ENCODE results near the gene ARMH1.
A peak's percentile ranks its signal among the peaks of the same experiment; 100 is the strongest.
"Not testable (repeated sequence)": the region's sequence is repeated elsewhere in the genome, so short reads cannot be mapped to it uniquely, and the experiment has no call there.

ARMH1 gene

GRCh38 chr1:44696789-44697345 lies 22.4 kb downstream of the ARMH1 start:
- no peak for DNase-seq

DNA sequence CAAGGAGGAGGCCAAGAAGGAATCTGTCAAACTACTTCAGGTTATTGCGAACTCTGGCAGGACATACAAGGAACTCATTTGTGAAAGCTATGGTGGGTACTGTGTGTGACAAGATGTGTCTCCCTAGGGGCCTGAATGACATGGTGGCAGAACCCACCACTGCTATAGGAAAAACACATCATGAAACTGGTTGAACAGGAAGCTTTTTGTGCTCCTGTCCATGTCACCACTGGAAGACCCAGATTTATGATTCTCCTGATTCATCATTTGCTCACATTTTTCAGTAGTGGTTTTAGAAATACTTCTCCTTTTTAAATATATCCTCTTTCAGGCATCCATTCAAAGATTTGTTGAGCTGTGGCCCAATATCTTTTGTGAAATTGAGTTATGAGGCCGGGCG lies 23.6 kb downstream of the ARMH1 start:
- no peak for DNase-seq

DNA sequence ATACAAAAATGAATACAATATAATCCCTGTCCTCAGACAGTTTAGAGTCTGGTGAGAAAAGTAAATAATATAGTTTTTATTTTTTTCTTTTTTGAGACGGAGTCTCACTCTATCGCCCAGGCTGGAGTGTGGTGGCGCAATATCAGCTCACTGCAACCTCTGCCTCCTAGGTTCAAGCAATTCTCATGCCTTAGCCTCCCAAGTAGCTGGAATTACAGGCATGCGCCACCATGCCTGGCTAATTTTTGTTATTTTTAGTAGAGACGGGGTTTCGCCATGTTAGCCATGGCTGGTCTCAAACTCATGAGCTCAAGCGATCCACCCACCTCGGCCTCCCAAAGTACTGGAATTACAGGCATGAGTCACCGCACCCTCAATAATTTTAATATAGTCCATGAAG lies 24.9 kb downstream of the ARMH1 start:
- not testable (repeated sequence) for DNase-seq

DNA sequence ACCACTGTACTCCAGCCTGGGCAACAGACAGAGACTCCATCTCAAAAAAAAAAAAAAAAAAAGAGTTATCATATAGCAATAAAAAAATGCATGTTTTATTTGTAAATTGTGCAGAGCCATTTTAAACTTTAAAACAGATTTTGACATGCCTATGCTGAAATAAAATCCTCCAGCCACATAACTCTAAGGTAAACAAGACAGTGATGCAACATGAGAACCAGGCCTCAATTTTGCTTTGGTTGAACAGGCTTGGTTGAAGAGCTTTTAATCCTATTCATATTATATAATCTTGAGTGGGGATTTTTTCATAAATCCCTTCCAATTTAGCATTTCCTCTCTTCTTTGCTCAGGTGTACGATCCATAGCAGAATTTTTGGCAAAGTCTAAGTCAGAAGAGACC lies 26.1 kb downstream of the ARMH1 start:
- DNase-seq, result no peak

GRCh38 chr1:44701141-44701573 lies 26.6 kb downstream of the ARMH1 start:
- no peak for DNase-seq

GRCh38 chr1:44705470-44705869 lies 31.0 kb downstream of the ARMH1 start:
- no peak for DNase-seq

DNA sequence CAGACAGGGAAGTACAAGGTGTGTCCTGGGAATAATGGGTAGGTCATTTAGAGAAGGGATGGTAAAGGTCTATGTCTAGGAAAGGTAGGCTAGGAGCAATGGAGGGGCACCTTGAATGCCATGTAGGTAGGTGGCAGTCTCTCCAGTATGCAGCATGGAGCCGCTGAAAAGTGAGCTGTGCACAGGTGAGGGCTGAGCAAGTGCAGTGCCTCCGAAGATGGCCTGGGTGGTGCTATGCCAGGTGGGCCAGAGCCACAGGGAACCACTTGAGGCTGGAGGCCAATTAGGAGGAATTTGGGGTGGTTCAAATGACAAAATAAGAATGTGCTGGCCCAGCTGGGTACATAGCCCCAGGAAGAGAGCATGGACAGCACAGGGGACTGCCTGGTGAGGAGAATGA lies 31.4 kb downstream of the ARMH1 start:
- no peak for DNase-seq

DNA sequence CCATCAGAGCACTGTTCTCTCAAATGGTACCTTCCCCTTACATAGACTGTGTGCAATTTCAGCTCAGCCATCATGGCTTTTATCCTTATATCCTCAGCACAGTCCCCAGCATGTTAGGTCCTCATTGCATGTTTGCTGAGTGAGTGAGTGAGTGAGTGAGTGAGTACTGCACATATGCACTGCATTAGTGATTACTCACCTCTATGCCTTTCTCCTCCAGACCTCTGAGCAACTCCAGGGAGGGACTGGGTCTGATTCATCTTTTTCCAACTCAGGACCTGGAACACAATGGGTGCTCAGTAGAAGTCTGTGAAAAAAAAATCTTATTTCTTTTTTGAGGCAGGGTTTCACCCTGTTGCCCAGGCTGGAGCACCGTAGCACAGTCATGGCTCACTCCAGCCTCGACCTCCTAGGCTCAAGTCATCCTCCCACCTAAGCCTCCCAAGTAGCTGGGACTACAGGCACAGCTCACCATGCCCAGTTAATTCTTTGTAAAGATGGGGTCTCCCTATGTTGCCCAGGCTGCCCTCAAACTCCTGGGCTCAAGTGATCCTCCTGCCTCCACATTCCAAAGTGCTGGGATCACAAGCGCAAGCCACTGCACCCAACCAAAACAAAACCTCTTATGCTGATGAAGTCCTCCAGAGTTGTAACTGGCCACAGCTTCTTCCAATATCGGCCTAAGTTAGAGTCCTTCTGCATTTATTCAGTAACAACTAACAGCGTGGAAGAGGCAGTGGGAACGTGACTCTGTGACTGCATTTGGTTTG lies 32.8 kb downstream of the ARMH1 start:
- peak; percentile 94 for DNase-seq

DNA sequence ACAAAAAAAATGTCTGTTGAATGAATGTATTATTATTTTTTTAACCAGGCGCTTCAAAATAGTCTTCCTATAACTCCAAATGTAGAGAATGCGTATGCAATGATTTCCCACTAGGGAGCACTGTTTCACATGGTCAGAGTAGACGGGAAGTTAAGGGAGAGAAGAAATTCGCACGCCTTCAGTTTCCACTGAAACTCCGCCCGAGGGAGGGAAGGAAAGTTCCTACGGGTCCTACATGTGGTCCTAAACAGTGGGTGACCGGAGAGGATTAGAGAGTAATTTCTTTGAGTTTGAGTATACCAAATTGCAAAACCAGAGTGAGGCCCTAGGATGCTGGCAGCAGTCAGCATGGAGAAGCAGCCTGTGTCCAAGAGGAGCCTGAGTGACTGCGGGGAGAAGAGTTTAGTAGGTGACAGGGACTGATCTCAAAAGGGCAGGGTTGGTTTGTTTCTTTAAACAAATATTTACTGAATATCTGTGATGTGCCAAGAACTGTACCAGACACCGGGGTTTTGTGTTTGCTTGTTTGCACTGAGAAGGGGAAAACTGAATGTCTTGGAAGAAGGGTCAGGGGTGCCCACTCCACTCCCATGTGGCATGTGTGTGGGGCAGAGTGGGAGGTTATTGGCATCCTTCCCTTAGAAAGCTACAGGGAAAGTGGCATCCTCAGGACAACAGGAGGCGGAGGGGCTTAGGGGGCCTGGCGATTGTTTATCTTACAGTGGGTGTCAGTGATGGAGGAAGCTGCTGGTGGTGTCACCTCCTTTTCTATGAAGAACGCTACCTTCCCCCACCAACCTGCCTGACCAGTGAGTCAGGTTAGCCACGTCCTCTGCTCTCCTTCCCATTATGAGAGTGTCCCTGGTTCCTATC lies 33.7 kb downstream of the ARMH1 start:
- DNase-seq, result peak; percentile 58

DNA sequence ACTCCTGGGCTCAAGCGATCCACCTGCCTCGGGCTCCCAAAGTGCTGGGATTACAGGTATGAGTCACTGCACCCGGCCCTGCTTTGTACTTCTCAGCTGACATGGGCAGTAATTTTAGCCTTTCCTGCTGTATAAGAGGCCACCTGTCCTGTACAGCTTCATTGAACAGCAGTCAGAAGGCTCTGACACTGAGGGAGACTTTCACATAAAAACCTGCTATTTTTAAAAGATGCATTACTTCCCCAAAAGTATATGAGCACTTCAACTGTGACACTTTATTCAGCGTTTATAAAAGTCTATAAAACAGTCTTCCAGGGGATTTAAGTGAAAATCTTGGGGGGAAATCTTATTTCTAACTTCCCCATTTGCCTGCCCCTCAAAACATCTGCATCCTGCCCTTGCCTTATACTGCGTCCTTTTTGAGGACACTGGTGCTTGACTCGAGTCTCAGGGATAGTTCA lies 38.8 kb downstream of the ARMH1 start:
- DNase-seq, result no peak

GRCh38 chr1:44714532-44714931 lies 40.0 kb downstream of the ARMH1 start:
- DNase-seq, result no peak

GRCh38 chr1:44714944-44715571 lies 40.5 kb downstream of the ARMH1 start:
- DNase-seq, result peak; percentile 73

- DNase-seq, result no peak
These were observed 42.6 kb downstream of the ARMH1 start for GRCh38 chr1:44717156-44717555.

DNA sequence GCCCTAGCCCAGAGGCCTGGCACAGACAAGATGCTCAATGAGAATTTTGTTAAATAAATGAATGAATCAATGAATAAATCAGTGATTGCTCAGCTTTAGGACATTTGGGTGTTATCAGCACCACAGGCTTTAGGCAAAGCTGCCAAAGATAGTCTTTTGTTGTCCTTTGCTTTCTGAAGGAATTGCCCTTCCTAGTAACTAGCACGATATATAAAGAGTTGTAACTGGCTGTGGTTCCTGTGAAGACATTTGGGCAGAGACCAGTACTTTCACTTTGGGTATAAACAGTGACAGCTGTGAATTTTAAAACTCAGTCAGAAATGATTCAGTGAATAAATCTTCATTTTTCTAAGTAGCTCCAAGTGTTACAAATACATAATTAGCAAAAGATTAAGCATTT lies 43.1 kb downstream of the ARMH1 start:
- DNase-seq, result no peak

DNA sequence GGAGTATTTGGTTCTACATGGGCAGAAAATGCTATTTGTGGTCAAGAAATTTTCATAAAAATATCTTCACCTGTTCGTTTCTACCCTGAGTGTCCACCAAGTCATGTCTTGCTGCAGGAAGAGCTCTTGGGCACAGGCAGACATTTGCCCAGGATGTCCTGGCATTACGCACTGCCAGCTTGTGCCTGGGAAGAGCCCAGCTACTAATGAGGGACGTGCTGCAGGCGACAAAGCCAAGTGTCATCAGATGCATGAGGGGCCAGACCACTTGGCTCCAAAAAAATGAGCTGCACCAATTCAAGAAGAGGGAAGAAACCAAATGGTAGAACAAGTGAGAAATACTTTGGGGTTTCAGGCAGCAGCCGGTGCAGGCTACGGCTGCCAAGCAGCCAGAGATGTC lies 43.6 kb downstream of the ARMH1 start:
- no peak for DNase-seq

DNA sequence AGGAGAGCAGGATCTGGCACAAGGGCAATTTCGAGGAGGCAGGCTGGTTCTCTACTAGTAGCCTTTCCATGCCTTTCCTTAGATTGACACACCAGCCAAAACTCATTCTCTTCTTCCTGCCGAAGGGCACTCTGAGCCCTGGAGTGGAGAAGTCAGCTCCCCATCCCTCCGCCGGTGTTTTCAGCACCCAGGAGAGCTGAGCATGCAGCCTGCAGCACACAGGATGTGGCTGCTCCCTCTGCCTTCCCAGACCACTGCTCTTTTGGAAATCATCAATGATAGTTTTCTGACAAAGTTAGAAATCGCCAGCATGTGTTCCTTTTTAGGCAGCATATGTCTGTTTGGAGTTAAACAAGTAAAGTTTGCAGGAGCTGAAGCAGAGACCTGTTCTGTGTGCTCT lies 44.8 kb downstream of the ARMH1 start:
- DNase-seq, result no peak

DNA sequence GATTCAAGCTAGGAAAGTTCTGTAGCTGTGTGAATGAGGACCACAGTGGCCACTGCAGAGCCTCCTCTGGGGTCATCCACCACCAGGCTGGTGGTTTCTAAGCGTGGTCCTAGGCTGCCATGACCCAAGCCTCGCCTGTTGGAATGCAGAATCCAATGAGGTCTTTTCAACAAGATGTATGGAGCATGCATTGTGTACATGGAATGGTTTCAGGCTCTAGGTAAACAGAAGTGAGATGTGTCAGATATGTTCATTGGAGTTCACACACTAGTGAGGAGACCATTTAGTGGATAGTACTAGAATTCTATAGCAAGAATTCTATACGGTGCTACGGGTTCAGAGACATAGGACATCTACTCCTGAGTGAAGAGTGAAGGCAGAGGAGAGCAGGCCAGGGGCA lies 45.8 kb downstream of the ARMH1 start:
- DNase-seq, result no peak

DNA sequence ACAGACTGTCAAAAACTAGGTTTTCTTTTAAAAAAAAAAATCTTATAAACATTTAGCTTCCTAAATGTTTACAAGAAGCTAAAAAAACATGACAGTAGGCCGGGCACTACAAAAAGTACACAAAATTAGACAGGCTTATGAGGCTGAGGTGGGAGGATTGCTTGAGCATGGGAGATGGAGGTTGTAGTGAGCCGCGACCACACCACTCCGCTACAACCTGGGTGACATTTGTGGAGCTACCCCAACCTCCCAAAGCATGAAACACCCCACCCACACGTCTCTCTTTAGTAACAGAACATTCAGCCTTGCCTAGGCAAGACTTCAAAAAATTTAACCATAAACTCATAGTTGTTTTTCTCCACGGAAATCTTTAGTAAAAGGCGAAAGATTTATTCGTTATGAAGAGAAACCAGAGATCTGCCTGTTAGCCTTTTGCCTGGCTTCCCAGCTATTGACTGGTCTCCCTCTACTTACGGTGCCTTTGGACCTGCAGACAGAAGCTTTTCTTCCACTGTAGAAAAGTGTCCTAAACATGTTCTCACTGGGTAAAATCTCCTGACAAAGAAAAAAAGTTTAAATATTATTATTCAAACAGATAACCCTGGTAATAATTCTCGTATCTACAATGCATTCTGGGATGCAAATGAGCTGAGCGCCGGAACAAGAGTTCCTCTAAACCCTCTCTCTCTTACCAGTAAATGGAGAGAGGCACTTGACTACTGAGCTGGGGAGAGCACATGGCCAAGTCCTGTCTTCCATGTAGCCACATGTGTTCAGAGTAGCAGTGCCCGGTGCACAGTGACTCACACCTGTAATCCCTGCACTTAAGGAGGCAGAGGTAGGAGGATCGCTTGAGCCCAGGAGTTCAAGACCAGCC lies 47.2 kb downstream of the ARMH1 start:
- DNase-seq, result peak; percentile 89

DNA sequence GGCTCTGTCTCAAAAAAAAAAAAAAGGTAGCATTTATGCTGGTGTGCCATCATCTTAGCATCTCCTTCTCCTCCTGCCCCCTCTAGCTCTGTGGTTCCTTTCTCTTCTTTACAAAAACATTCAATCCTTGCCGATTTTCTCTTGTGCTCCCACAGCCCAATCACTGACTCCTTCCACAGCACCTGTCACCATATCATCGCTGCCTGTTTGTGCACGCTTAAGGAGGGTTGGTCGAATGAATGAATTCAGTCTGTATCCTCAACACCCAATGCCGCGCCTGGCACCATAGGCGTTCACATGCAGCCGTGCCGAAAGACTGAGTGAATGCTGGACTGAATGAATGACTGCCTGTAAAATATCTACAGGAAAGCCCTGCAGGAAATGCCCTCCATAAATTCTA lies 48.5 kb downstream of the ARMH1 start:
- no peak for DNase-seq

- DNase-seq, result no peak
These were observed 49.2 kb downstream of the ARMH1 start for GRCh38 chr1:44723496-44724295.

- no peak for DNase-seq
These were observed 49.9 kb downstream of the ARMH1 start for GRCh38 chr1:44724296-44724954.
